H1 (cell line): Measurements from ENCODE around the gene COL28A1. TPM values are rescaled to one million over a fixed set of nuclear protein-coding genes. Genes with fewer than 3 reads are reported as not detected.

Experiments used
- CTCF ChIA-PET: fragments of 300-600 bp; sonication (Branson Sonifier 250); formaldehyde crosslinking; loops from one replicate; lab custom pipeline; 2021; ENCODE audit not compliant: partially characterized antibody; lab: Charles Lee
- POLR2A ChIA-PET: fragments of 300-600 bp; sonication (Branson Sonifier 250); formaldehyde crosslinking; loops from one replicate; lab custom pipeline; 2021; ENCODE audit warnings: inconsistent platforms; ENCODE audit not compliant: partially characterized antibody; lab: Charles Lee
- DNase-seq, 2 experiments: peaks; one replicate each; pipeline versions ENCODE4 v3.0.0 to v3.0.0-alpha.2; 2010 to 2022; ENCODE audit warnings: low spot score in 2 of 2, low read depth in 1 of 2, mixed read lengths in 1 of 2
- FAIRE-seq: peaks from 2 replicates; lab custom pipeline; 2011; peaks lifted over from hg19 to GRCh38; lab: Jason Lieb, UNC
- H2AFZ ChIP-seq: 2 replicates; pipeline ENCODE4 v1.8.1; 2012; ENCODE audit warnings: low read length, inconsistent platforms
- H2AK5ac ChIP-seq: 2 replicates; pipeline ENCODE4 v1.6.1; 2013; ENCODE audit warnings: low read depth, low read length
- H2BK120ac ChIP-seq: replicated peaks from 2 replicates; pipeline ENCODE3; 2013; ENCODE audit warnings: low read depth, low read length, inconsistent platforms
- H2BK12ac ChIP-seq: 2 replicates; pipeline ENCODE4 v1.6.1; 2013; ENCODE audit warnings: low read depth, low read length
- H2BK15ac ChIP-seq: 2 replicates; pipeline ENCODE4 v1.6.1; 2013; ENCODE audit warnings: low read length
- H2BK20ac ChIP-seq: 2 replicates; pipeline ENCODE4 v1.6.1; 2013; ENCODE audit warnings: low read length
- H2BK5ac ChIP-seq: 2 replicates; pipeline ENCODE4 v1.6.1; 2013; ENCODE audit warnings: low read depth, low read length
- H3K14ac ChIP-seq: 2 replicates; pipeline ENCODE4 v1.6.1; 2013; ENCODE audit warnings: inconsistent platforms; ENCODE audit not compliant: insufficient read length
- H3K18ac ChIP-seq: 2 replicates; pipeline ENCODE4 v1.6.1; 2013; ENCODE audit warnings: low read length; ENCODE audit errors: extremely low read depth
- H3K23ac ChIP-seq: 2 replicates; pipeline ENCODE4 v1.6.1; 2013; ENCODE audit warnings: inconsistent platforms; ENCODE audit not compliant: insufficient read length
- H3K23me2 ChIP-seq: 2 replicates; pipeline ENCODE4 v1.6.1; 2013; ENCODE audit warnings: low read depth, low read length
- H3K27ac ChIP-seq: 2 replicates; pipeline ENCODE4 v1.6.1; 2011; ENCODE audit warnings: low read depth, low read length, inconsistent platforms
- H3K27me3 ChIP-seq, 4 experiments: replicated peaks in 1 of 4; 1 replicate in 1 of 4; 2 replicates in 3 of 4; pipeline versions ENCODE4 v1.6.1 to v1.8.1; 2011 to 2013; ENCODE audit warnings: low read length in 3 of 4, mild to moderate bottlenecking in 3 of 4, inconsistent platforms in 2 of 4, mixed read lengths in 2 of 4, moderate library complexity in 1 of 4; ENCODE audit not compliant: control insufficient read depth in 3 of 4, insufficient read depth in 3 of 4; ENCODE audit errors: extremely low read depth in 1 of 4
- H3K36me3 ChIP-seq, 4 experiments: 2 replicates each; pipeline versions ENCODE4 v1.6.1 to v1.8.1; 2011 to 2013; ENCODE audit warnings: mild to moderate bottlenecking in 4 of 4, low read length in 3 of 4, moderate library complexity in 2 of 4, control low read depth in 1 of 4, inconsistent platforms in 1 of 4; ENCODE audit not compliant: insufficient read depth in 4 of 4, control insufficient read depth in 2 of 4
- H3K4ac ChIP-seq: replicated peaks from 2 replicates; pipeline ENCODE3; 2013; ENCODE audit warnings: low read length, low read depth, mixed read lengths, inconsistent platforms; ENCODE audit not compliant: insufficient read length
- H3K4me1 ChIP-seq, 4 experiments: replicated peaks in 1 of 4; 1 replicate in 1 of 4; 2 replicates in 3 of 4; pipeline versions ENCODE4 v1.6.1 to v1.8.1; 2011 to 2013; ENCODE audit warnings: low read length in 3 of 4, inconsistent platforms in 2 of 4, mixed read lengths in 1 of 4; ENCODE audit not compliant: insufficient read depth in 4 of 4, control insufficient read depth in 3 of 4
- H3K4me2 ChIP-seq, 2 experiments: 2 replicates each; pipeline versions ENCODE4 v1.6.1 to v1.8.1; 2011 to 2013; ENCODE audit warnings: low read depth in 2 of 2, low read length in 2 of 2, control low read depth in 1 of 2, inconsistent platforms in 1 of 2, mild to moderate bottlenecking in 1 of 2; ENCODE audit not compliant: insufficient read depth in 1 of 2
- H3K4me3 ChIP-seq, 4 experiments: fragments of 200-600, 300-600 bp in 1 of 4; sonication (generic), shearing (Covaris generic), sonication (Bioruptor Twin) in 1 of 4; 2 replicates each; pipeline versions ENCODE4 v1.5.1 to v1.8.1; 2011 to 2016; ENCODE audit warnings: low read length in 4 of 4, low read depth in 3 of 4, control low read depth in 2 of 4, inconsistent platforms in 2 of 4, mild to moderate bottlenecking in 2 of 4, mixed read lengths in 1 of 4, moderate library complexity in 1 of 4; ENCODE audit not compliant: insufficient read depth in 2 of 4; ENCODE audit errors: extremely low read depth in 1 of 4
- H3K56ac ChIP-seq: replicated peaks from 2 replicates; pipeline ENCODE3; 2013; ENCODE audit warnings: low read depth, mild to moderate bottlenecking, mixed read lengths, low read length, inconsistent platforms; ENCODE audit not compliant: insufficient read length
- H3K79me1 ChIP-seq: 2 replicates; pipeline ENCODE4 v1.6.1; 2013; ENCODE audit warnings: low read depth, low read length, control low read depth
- H3K79me2 ChIP-seq, 2 experiments: 2 replicates each; pipeline versions ENCODE4 v1.6.1 to v1.8.1; 2012 to 2013; ENCODE audit warnings: low read length in 2 of 2, mild to moderate bottlenecking in 2 of 2, inconsistent platforms in 1 of 2; ENCODE audit not compliant: insufficient read depth in 2 of 2, control insufficient read depth in 1 of 2
- H3K9ac ChIP-seq, 4 experiments: replicated peaks in 1 of 4; 1 replicate in 1 of 4; 2 replicates in 3 of 4; pipeline versions ENCODE4 v1.6.1 to v1.8.1; 2011 to 2013; ENCODE audit warnings: low read depth in 3 of 4, low read length in 3 of 4, control low read depth in 2 of 4, mild to moderate bottlenecking in 2 of 4, moderate library complexity in 2 of 4, inconsistent platforms in 1 of 4; ENCODE audit errors: extremely low read depth in 1 of 4
- H3K9me3 ChIP-seq, 2 experiments: 2 replicates each; pipeline versions ENCODE4 v1.6.1 to v1.8.1; 2012 to 2013; ENCODE audit warnings: mild to moderate bottlenecking in 2 of 2, moderate library complexity in 2 of 2, control low read depth in 1 of 2, inconsistent platforms in 1 of 2, low read depth in 1 of 2, low read length in 1 of 2, mixed read lengths in 1 of 2; ENCODE audit not compliant: insufficient read depth in 2 of 2
- H4K20me1 ChIP-seq, 2 experiments: replicated peaks in 1 of 2; 2 replicates each; pipeline versions ENCODE3 to v1.8.1; 2011 to 2013; ENCODE audit warnings: inconsistent platforms in 2 of 2, low read length in 2 of 2, mild to moderate bottlenecking in 1 of 2; ENCODE audit not compliant: insufficient read depth in 2 of 2, control insufficient read depth in 1 of 2
- H4K5ac ChIP-seq: 2 replicates; pipeline ENCODE4 v1.6.1; 2013; ENCODE audit warnings: low read length, low read depth, mixed read lengths, inconsistent platforms; ENCODE audit not compliant: insufficient read length
- H4K8ac ChIP-seq: 2 replicates; pipeline ENCODE4 v1.8.0; 2013; ENCODE audit warnings: mild to moderate bottlenecking, moderate library complexity, low read length, inconsistent platforms; ENCODE audit not compliant: insufficient read depth; ENCODE audit errors: extremely low read depth
- H4K91ac ChIP-seq: replicated peaks from 2 replicates; pipeline ENCODE3; 2013; ENCODE audit warnings: low read length, mixed read lengths, inconsistent platforms; ENCODE audit not compliant: insufficient read length
- BACH1 ChIP-seq: IDR thresholded peaks from 2 replicates; pipeline ENCODE4 v1.6.1; 2012; ENCODE audit warnings: low read length, improper control_type of control experiment
- CBX5 ChIP-seq: fragments of 300-800, 300-1000 bp; sonication (generic); IDR thresholded peaks from 2 replicates; pipeline ENCODE4 v1.7.1; 2016; ENCODE audit warnings: antibody characterized with exemption, low read length, low read depth
- CHD2 ChIP-seq: IDR thresholded peaks from 2 replicates; pipeline ENCODE4 v1.6.1; 2012; ENCODE audit warnings: low read length, improper control_type of control experiment
- EGR1 ChIP-seq: IDR thresholded peaks from 2 replicates; pipeline ENCODE4 v1.6.1; 2011; ENCODE audit warnings: low read depth, low read length, borderline replicate concordance
- HDAC2 ChIP-seq, 2 experiments: fragments of 300-600 bp in 1 of 2; sonication (generic) in 1 of 2; IDR thresholded peaks; 2 replicates each; pipeline ENCODE4 v1.6.1; 2011 to 2012; ENCODE audit warnings: low read depth in 2 of 2, low read length in 2 of 2, mild to moderate bottlenecking in 2 of 2, moderate library complexity in 2 of 2, borderline replicate concordance in 1 of 2, inconsistent platforms in 1 of 2
- HDAC6 ChIP-seq: IDR thresholded peaks from one replicate; pipeline ENCODE4 v1.7.1; 2012; ENCODE audit warnings: low read depth, mild to moderate bottlenecking, inconsistent platforms, low read length, moderate library complexity
- POLR2AphosphoS5 ChIP-seq: IDR thresholded peaks from 2 replicates; pipeline ENCODE4 v1.6.1; 2011; ENCODE audit warnings: low read depth, low read length
- RNF2 ChIP-seq: fragments of 200-900, 300-1000 bp; sonication (generic); IDR thresholded peaks from 2 replicates; pipeline ENCODE4 v1.7.1; 2016; ENCODE audit warnings: borderline replicate concordance, low read depth, mild to moderate bottlenecking, antibody characterized with exemption, low read length; ENCODE audit not compliant: poor library complexity, severe bottlenecking; ENCODE audit errors: missing control alignments
- SIRT6 ChIP-seq: IDR thresholded peaks from one replicate; pipeline ENCODE4 v1.7.1; 2012; ENCODE audit warnings: low read length, inconsistent platforms
- TEAD4 ChIP-seq: IDR thresholded peaks from 2 replicates; pipeline ENCODE4 v1.6.1; 2012; ENCODE audit warnings: low read depth, low read length, inconsistent platforms, mixed read lengths
- WGBS, 2 experiments: shearing (Covaris generic) in 1 of 2; methylation state at CpG; one replicate each; pipeline versions ENCODE4 v1.1.6 to v1.1.7; 2013 to 2015; ENCODE audit warnings: low lambda C conversion rate in 2 of 2, mixed read lengths in 2 of 2, inconsistent platforms in 1 of 2, low coverage in 1 of 2, missing lambda C conversion rate in 1 of 2; ENCODE audit not compliant: insufficient replicate concordance in 2 of 2, insufficient coverage in 1 of 2, insufficient read length in 1 of 2; ENCODE audit errors: extremely low coverage in 1 of 2, missing lambda C conversion rate in 1 of 2; 5-methylcytosine and 5-hydroxymethylcytosine counted together
- polyA plus RNA-seq, 7 experiments: library from polyadenylated mRNA; depleted of rRNA in 3 of 7; stranded (reverse) in 5 of 7; unstranded in 2 of 7; fragments of >200 nt in 5 of 7; fragments of 200-250 nt in 2 of 7; gene quantifications; 1 replicate in 5 of 7; 2 replicates in 1 of 7; 4 replicates in 1 of 7; pipeline versions ENCODE4 v1.2.1 to v1.2.3, GENCODE V29; 2011 to 2013; ENCODE audit warnings: missing spikeins in 2 of 7, mixed read lengths in 2 of 7
- total RNA-seq: library from RNA; stranded (reverse); fragmentation: NEBNext Ultra II Directional; extraction: Animal tissue kit (Norgen Biotek cat#: 25700); gene quantifications from 2 replicates; pipeline ENCODE4 v1.2.1, GENCODE V29; 2021

Gene COL28A1
- total and polyA plus RNA-seq, 2 of the 8 experiments (the other 6 are each of a cell fraction or from before 2014, with no cell fraction given), result 0.22 to 0.38 TPM

DNA sequence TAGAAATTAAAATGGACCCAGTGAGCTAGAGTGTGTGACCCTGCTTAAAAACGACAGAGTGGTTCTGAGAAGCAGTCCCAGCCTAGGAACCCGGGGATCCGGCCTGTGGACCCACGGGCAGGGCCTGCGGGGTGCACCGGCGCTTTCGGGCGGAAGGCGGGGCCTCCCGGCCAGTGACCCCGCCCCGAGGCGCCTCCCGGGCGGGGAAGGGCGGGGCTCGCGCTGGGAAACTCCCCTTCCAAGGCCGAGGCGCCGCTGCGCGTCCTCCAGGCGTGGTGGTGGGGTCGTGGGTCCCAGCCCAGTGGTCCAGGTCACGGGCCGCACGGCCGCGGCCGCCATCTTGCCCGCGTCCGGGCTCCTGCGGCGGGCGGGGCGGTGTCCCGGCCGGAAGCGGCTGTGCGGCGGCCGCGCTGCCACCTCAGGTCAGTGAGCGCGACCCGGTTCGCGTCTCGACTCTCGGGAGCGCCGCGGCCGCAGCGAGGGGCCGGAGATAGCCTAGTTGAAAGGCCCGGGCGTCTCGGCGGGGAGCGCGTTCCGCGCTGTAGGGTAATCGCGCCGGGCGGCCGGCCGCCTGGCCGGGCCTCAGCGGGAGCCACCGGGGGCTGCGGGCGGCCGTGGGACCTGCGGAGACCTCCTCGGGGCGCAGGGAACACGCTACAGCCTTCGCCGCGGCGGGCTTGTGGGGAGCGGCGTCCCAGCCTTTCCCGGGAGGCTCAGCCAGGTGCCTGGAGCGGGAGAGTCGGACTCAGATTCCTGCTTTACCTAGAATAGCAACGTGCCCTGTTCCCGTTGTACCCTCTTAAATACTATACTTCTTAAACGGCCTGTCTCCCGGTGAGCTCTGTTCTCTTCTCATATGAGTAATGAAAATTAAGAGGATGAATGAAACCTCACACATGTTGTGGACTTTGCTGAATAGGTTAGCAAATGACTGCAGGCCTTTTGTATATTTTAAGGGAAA is 31.3 kb upstream of the COL28A1 start, which contains the start of gene MIOS:
Gene MIOS, plus strand, starts transcription at position 234 of the 961 bp plus-strand sequence. CDS start 5,592 bp downstream, outside the sequence.
- peaks cover 0 to 11% (median 2%) of the 10 kb centered on the region in 4 experiments; a peak in 2 of 8 replicates for H3K36me3 ChIP-seq
- no peak within 1 kb of the TSS for H2BK120ac ChIP-seq
- peak within 1 kb of the TSS; percentile 96 for H4K8ac ChIP-seq
- H4K5ac ChIP-seq, result peak within 1 kb of the TSS; percentile 68
- H4K20me1 ChIP-seq, result peaks cover 0 to 2% of the 10 kb centered on the region in 2 experiments
- peak within 1 kb of the TSS; percentile 15 for H3K18ac ChIP-seq
- no peak within 1 kb of the TSS for H3K23ac ChIP-seq
- ChIA-PET POLR2A (interaction anchor here (0.6 to 3.1 kb wide), 4 partner anchors 11 to 724 kb away, joined by 3 to 12 read pairs (median 3); no protein-coding TSS in a partner anchor), CTCF (no interaction called here)
- no peak within 1 kb of the TSS for H2BK5ac ChIP-seq
- H3K4me1 ChIP-seq, result peaks cover 5 to 11% (median 6%) of the 10 kb centered on the region in 4 experiments; a peak in 6 of 7 replicates
- H2AFZ ChIP-seq, result peak within 1 kb of the TSS; percentile 96
- no peaks in the 10 kb centered on the region for H3K79me1 ChIP-seq
- H3K23me2 ChIP-seq, result peaks cover 2% of the 10 kb centered on the region; the same call in 1 of the 2 replicates
- 0 out of 2 replicates have a peak within 1 kb of the TSS, but pooled peaks have one; percentile 71 for H2BK12ac ChIP-seq
- H3K4me3 ChIP-seq, result peak within 1 kb of the TSS; percentile 75 to 98 (median 84)
- 2% methylated on average over 51 of the region's 96 CpGs; no CpG with 5 or more reads in 1 of the 2 experiments for WGBS, 2 experiments
- no peak within 1 kb of the TSS for H3K4ac ChIP-seq
- H3K27me3 ChIP-seq, result no peaks in the 10 kb centered on the region
- peak; percentile 39 to 88 for DNase-seq
- peak within 1 kb of the TSS; percentile 83; the same call in 1 of the 2 replicates for H3K27ac ChIP-seq
- peaks cover 16 to 48% of the 10 kb centered on the region in 2 experiments for H3K79me2 ChIP-seq
- peaks cover 3 to 7% of the 10 kb centered on the region in 2 experiments for H3K9me3 ChIP-seq
- peak within 1 kb of the TSS; percentile 46 to 92 (median 85) for H3K9ac ChIP-seq
- H3K4me2 ChIP-seq, result peak within 1 kb of the TSS; percentile 63 to 89
- FAIRE-seq, result no peak
- H3K14ac ChIP-seq, result no peak within 1 kb of the TSS
- H3K56ac ChIP-seq, result peak within 1 kb of the TSS; percentile 60
- H4K91ac ChIP-seq, result no peak within 1 kb of the TSS
- no peak within 1 kb of the TSS for H2BK20ac ChIP-seq
- H2AK5ac ChIP-seq, result no peak within 1 kb of the TSS
- no peak within 1 kb of the TSS for H2BK15ac ChIP-seq
- no peak for TF ChIP-seq SIRT6
- no peak for TF ChIP-seq RNF2
- no peak for TF ChIP-seq CBX5
- TF ChIP-seq BACH1, result peak; percentile 72
- TF ChIP-seq POLR2AphosphoS5, result peak; percentile 52; the same call in 1 of the 2 replicates
- no peak for TF ChIP-seq HDAC6
- no peak for TF ChIP-seq TEAD4
- TF ChIP-seq EGR1, result no peak
- TF ChIP-seq CHD2, result no peak
- peak; percentile 43 to 57; a peak in 2 of 4 replicates for TF ChIP-seq HDAC2 (IDR thresholded peaks at IDR 0.05; ENCODE audit: borderline replicate concordance in 1 of 2, low read depth in 2 of 2, low read length in 2 of 2)
